Cardiac muscle cell (in vitro differentiated cells and primary cell): ENCODE results near the gene FAM219A. TPM values are rescaled to one million over a fixed set of nuclear protein-coding genes. Genes with fewer than 3 reads are reported as not detected.
"Not testable (repeated sequence)": the region's sequence is repeated elsewhere in the genome, so short reads cannot be mapped to it uniquely, and the experiment has no call there.

Experiments used
- DNase-seq, 2 donors: peaks; one replicate each; pipeline versions ENCODE4 v3.0.0 to v3.0.0-alpha.2; 2010 to 2017; ENCODE audit warnings: low read depth in 1 of 2, low spot score in 1 of 2
- H3K27ac ChIP-seq: fragments of 200-600 bp; sonication (generic); 2 replicates; pipeline ENCODE4 v1.5.1; 2016
- H3K27me3 ChIP-seq: fragments of 200-600 bp; sonication (generic); 2 replicates; pipeline ENCODE4 v1.6.0; 2016; ENCODE audit warnings: control low read depth
- H3K36me3 ChIP-seq: fragments of 200-600 bp; sonication (generic); 2 replicates; pipeline ENCODE4 v1.5.1; 2016; ENCODE audit warnings: control low read depth
- H3K4me1 ChIP-seq: fragments of 200-600 bp; sonication (generic); 2 replicates; pipeline ENCODE4 v1.8.1; 2017; ENCODE audit warnings: low read depth, mild to moderate bottlenecking, mixed run types
- H3K4me3 ChIP-seq: fragments of 200-600 bp; sonication (generic); 2 replicates; pipeline ENCODE4 v1.5.1; 2016; ENCODE audit warnings: mild to moderate bottlenecking
- H3K9me3 ChIP-seq: fragments of 200-600 bp; sonication (generic); 2 replicates; pipeline ENCODE4 v1.5.1; 2017; ENCODE audit warnings: low read depth, mild to moderate bottlenecking, control low read depth
- polyA plus RNA-seq: library from polyadenylated mRNA; unstranded; fragments of >200 nt; fragmentation: Nextera tagmentation; extraction: Ambion mirVana; gene quantifications from 2 replicates; pipeline ENCODE4 v1.2.1, GENCODE V29; 2016
- total RNA-seq: library from RNA; depleted of rRNA; stranded (reverse); fragments of >200 nt; gene quantifications from 2 replicates; pipeline ENCODE4 v1.2.3, GENCODE V29; 2016
- TF ChIP-seq, protein P1 (sequence below): IDR thresholded peaks from 2 replicates; pipeline ENCODE4 v1.5.1; 2012; ENCODE audit warnings: low read depth, mild to moderate bottlenecking, low read length

The FAM219A gene
- total and polyA plus RNA-seq, 2 experiments from 2014 or later = 15.0 to 16.0 TPM

DNA sequence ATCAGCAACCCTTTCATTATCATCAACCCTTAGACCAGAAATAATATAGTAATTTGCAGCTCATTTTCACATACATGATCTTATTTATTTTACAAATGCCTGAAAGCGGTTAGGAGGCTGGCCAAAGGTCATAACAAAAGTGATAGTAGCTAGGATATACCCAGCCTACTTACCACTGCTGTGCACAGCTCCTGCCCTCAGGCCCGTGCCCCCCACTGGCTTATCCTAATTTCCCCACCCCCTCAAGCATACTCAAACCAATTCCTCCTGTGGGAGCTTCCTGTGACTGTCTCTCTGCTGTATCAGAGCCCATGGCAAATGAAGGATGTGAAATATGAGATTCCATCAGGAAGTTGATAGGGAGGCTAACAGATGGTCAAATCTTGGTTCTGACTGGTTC, 14.8 kb downstream of the FAM219A start:
- no peak for DNase-seq
- TF ChIP-seq, protein P1, sequence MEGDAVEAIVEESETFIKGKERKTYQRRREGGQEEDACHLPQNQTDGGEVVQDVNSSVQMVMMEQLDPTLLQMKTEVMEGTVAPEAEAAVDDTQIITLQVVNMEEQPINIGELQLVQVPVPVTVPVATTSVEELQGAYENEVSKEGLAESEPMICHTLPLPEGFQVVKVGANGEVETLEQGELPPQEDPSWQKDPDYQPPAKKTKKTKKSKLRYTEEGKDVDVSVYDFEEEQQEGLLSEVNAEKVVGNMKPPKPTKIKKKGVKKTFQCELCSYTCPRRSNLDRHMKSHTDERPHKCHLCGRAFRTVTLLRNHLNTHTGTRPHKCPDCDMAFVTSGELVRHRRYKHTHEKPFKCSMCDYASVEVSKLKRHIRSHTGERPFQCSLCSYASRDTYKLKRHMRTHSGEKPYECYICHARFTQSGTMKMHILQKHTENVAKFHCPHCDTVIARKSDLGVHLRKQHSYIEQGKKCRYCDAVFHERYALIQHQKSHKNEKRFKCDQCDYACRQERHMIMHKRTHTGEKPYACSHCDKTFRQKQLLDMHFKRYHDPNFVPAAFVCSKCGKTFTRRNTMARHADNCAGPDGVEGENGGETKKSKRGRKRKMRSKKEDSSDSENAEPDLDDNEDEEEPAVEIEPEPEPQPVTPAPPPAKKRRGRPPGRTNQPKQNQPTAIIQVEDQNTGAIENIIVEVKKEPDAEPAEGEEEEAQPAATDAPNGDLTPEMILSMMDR = no peak

GRCh38 chr9:34442770-34443169, 15.6 kb downstream of the FAM219A start:
- Histone ChIP-seq H3K9me3 (no peaks in the 10 kb centered on the region), H3K4me1 (no peaks in the 10 kb centered on the region), H3K27me3 (no peaks in the 10 kb centered on the region), H3K4me3 (no peak overlapping the region), H3K36me3 (no peaks in the 10 kb centered on the region), H3K27ac (no peak overlapping the region)
- DNase-seq = no peak
- TF ChIP-seq, protein P1 = no peak

More for the DNA sequence above, 14.8 kb downstream of the FAM219A start:
- Histone ChIP-seq H3K4me3 (no peak overlapping the region), H3K27ac (no peak overlapping the region), H3K36me3 (no peaks in the 10 kb centered on the region), H3K4me1 (no peaks in the 10 kb centered on the region), H3K9me3 (no peaks in the 10 kb centered on the region), H3K27me3 (no peaks in the 10 kb centered on the region)

- no peak for DNase-seq
- Histone ChIP-seq H3K27me3 (no peaks in the 10 kb centered on the region), H3K4me1 (no peaks in the 10 kb centered on the region), H3K9me3 (no peaks in the 10 kb centered on the region), H3K27ac (no peak overlapping the region), H3K36me3 (no peaks in the 10 kb centered on the region), H3K4me3 (no peak overlapping the region)
- TF ChIP-seq, protein P1 = no peak
Observed at GRCh38 chr9:34440017-34440416, 18.4 kb downstream of the FAM219A start.

- not testable (repeated sequence) for H3K4me1 ChIP-seq, DNase-seq
Observed at GRCh38 chr9:34438465-34438864, 19.9 kb downstream of the FAM219A start.

DNA sequence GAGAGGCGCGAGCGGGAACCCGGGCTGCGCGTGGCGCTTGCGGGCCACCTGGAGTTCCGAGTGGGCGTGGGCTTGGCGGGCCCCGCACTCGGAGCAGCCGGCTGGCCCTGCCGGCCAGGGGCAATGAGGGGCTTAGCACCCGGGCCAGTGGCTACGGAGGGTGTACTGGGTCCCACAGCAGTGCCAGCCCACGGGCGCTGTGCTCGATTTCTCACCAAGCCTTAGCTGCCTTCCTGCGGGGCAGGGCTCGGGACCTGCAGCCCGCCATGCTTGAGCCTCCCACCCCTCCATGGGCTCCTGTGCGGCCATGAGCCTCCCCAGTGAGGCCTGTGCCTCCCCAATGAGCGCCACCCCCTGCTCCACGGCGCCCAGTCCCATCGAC, 20.5 kb downstream of the FAM219A start:
- not testable (repeated sequence) for H3K27me3 ChIP-seq, H3K27ac ChIP-seq

More at GRCh38 chr9:34438465-34438864, 19.9 kb downstream of the FAM219A start:
- H3K4me3 ChIP-seq, H3K27ac ChIP-seq, H3K27me3 ChIP-seq, H3K36me3 ChIP-seq, H3K9me3 ChIP-seq: not testable (repeated sequence)

DNA sequence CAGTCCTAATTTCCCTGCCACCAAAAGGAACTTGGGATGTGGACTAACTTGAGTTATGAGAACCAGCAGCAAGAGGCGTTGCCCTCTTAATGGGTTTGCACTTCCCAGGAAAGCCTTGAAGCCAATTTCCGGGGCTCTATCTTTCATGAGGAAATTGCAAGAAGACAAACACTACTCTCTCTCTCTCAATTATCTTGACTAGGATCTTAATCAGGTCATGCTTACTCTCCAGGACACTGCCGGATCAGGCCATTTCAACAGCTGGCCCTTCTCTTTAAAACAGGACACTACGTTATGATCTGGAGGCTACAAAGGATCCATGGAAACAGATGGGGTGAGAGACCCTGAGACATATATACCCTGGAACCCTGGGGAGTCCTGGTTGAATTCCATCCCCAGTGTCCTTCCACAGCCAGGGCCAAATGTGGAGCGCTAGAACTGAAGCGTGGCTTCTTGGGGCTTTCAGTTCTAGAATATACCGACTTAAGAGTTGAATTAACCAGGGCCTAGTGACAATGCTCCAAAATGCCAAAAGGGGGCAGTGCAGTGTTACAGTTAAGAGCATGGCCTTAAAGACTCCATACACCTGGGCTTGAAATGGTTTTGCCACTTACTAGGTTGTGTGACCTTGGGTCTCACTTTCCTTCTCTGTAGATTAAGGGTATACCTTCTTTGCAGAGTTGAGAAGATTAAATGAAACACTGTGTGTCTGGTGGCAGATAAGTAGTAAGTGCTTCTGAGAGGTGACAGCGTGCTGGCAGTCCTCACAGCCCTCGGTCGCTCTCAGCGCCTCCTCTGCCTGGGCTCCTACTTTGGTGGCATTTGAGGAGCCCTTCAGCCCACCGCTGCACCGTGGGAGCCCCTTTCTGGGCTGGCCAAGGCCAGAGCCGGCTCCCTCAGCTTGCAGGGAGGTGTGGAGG, 21.1 kb downstream of the FAM219A start:
- no peaks in the 10 kb centered on the region for H3K36me3 ChIP-seq
- H3K27me3 ChIP-seq = no peaks in the 10 kb centered on the region
- TF ChIP-seq, protein P1 = peak; percentile 81
- DNase-seq = peak; percentile 81 to 90
- H3K4me1 ChIP-seq = no peaks in the 10 kb centered on the region
- H3K4me3 ChIP-seq = no peak overlapping the region
- no peak overlapping the region for H3K27ac ChIP-seq
- H3K9me3 ChIP-seq = no peaks in the 10 kb centered on the region

More for the DNA sequence above, 20.5 kb downstream of the FAM219A start:
- H3K36me3 ChIP-seq, H3K4me1 ChIP-seq, H3K9me3 ChIP-seq, DNase-seq, H3K4me3 ChIP-seq: not testable (repeated sequence)
